Common myeloid progenitor, CD34-positive (primary cell): ENCODE results near the gene EPN3.

Experiments used
- CTCF ChIA-PET: fragments of 350-600 bp; sonication (Branson Sonifier 250); formaldehyde crosslinking; loops from one replicate; lab custom pipeline; 2021; ENCODE audit warnings: antibody characterized with exemption; lab: Charles Lee
- POLR2A ChIA-PET: fragments of 350-600 bp; sonication (Branson Sonifier 250); formaldehyde crosslinking; loops from one replicate; lab custom pipeline; 2021; ENCODE audit warnings: antibody characterized with exemption; lab: Charles Lee
- DNase-seq, 3 donors: peaks; one replicate each; pipeline versions ENCODE4 v3.0.0 to v3.0.0-alpha.2; 2013
- H3K27ac ChIP-seq, 2 experiments: 1 replicate in 1 of 2; 2 replicates in 1 of 2; pipeline ENCODE4 v1.7.0; 2013; ENCODE audit warnings: inconsistent platforms in 2 of 2, low read length in 2 of 2, mild to moderate bottlenecking in 2 of 2, low read depth in 1 of 2, moderate library complexity in 1 of 2; ENCODE audit not compliant: severe bottlenecking in 2 of 2, insufficient read depth in 1 of 2, poor library complexity in 1 of 2
- H3K27me3 ChIP-seq, 5 experiments: replicated peaks in 2 of 5; 1 replicate in 3 of 5; 2 replicates in 2 of 5; pipeline versions ENCODE4 v1.6.1 to v1.7.0; 2013; ENCODE audit warnings: low read length in 4 of 5, mild to moderate bottlenecking in 2 of 5, moderate library complexity in 2 of 5, inconsistent platforms in 1 of 5; ENCODE audit not compliant: insufficient read depth in 5 of 5, control insufficient read depth in 4 of 5
- H3K36me3 ChIP-seq, 4 experiments: 1 replicate in 2 of 4; 2 replicates in 2 of 4; pipeline versions ENCODE4 v1.6.1 to v1.7.0; 2013; ENCODE audit warnings: low read length in 3 of 4, control low read depth in 1 of 4, mild to moderate bottlenecking in 1 of 4; ENCODE audit not compliant: control insufficient read depth in 4 of 4, insufficient read depth in 4 of 4
- H3K4me1 ChIP-seq, 4 experiments: 1 replicate in 3 of 4; 2 replicates in 1 of 4; pipeline versions ENCODE4 v1.6.1 to v1.7.1; 2013; ENCODE audit warnings: low read length in 3 of 4, mild to moderate bottlenecking in 3 of 4, control low read depth in 1 of 4, inconsistent platforms in 1 of 4, moderate library complexity in 1 of 4; ENCODE audit not compliant: control insufficient read depth in 4 of 4, insufficient read depth in 4 of 4; ENCODE audit errors: control extremely low read depth in 1 of 4
- H3K4me3 ChIP-seq, 7 experiments: 1 replicate in 4 of 7; 2 replicates in 3 of 7; pipeline versions ENCODE4 v1.5.1 to v1.7.0; 2013; ENCODE audit warnings: mild to moderate bottlenecking in 7 of 7, low read length in 6 of 7, moderate library complexity in 6 of 7, inconsistent platforms in 2 of 7, low read depth in 2 of 7, control low read depth in 1 of 7; ENCODE audit not compliant: insufficient read depth in 4 of 7, control insufficient read depth in 1 of 7; ENCODE audit errors: extremely low read depth in 1 of 7
- H3K9me3 ChIP-seq, 5 experiments: 1 replicate in 4 of 5; 2 replicates in 1 of 5; pipeline versions ENCODE4 v1.6.1 to v1.7.1; 2013; ENCODE audit warnings: low read length in 4 of 5, mild to moderate bottlenecking in 2 of 5, inconsistent platforms in 1 of 5, low read depth in 1 of 5, moderate library complexity in 1 of 5; ENCODE audit not compliant: control insufficient read depth in 4 of 5, insufficient read depth in 2 of 5; ENCODE audit errors: control extremely low read depth in 1 of 5
- WGBS: methylation state at CpG from one replicate; pipeline ENCODE4 v1.1.5; 2013; ENCODE audit not compliant: insufficient coverage; 5-methylcytosine and 5-hydroxymethylcytosine counted together

The EPN3 gene

GRCh38 chr17:50492214-50492613 is 40.3 kb upstream of the EPN3 start:
- no peaks in the 10 kb centered on the region for H3K4me1 ChIP-seq
- ChIA-PET POLR2A (no interaction called here), CTCF (interaction anchor here (0.6 to 2.4 kb wide), 3 partner anchors 9 to 180 kb away, joined by 3 to 9 read pairs (median 9); partner anchors contain the start of gene RSAD1)
- H3K9me3 ChIP-seq: no peaks in the 10 kb centered on the region
- H3K4me3 ChIP-seq: no peak overlapping the region
- peaks cover 0 to 2% (median 0%) of the 10 kb centered on the region in 4 experiments for H3K36me3 ChIP-seq
- no CpG with 5 or more reads among the region's 8 CpGs for WGBS
- H3K27ac ChIP-seq: no peak overlapping the region
- no peaks in the 10 kb centered on the region for H3K27me3 ChIP-seq
- DNase-seq: no peak

GRCh38 chr17:50493744-50494143 is 38.8 kb upstream of the EPN3 start:
- H3K4me3 ChIP-seq: no peak overlapping the region
- no peaks in the 10 kb centered on the region for H3K9me3 ChIP-seq
- no peaks in the 10 kb centered on the region for H3K36me3 ChIP-seq
- no peaks in the 10 kb centered on the region for H3K4me1 ChIP-seq
- 85% methylated on average over 2 of the region's 3 CpGs for WGBS
- ChIA-PET CTCF (interaction anchor here (0.9 to 2.4 kb wide), 5 partner anchors 8 to 201 kb away, joined by 3 to 9 read pairs (median 5); partner anchors contain the start of gene RSAD1), POLR2A (no interaction called here)
- no peak for DNase-seq
- no peak overlapping the region for H3K27ac ChIP-seq
- no peaks in the 10 kb centered on the region for H3K27me3 ChIP-seq

- H3K27me3 ChIP-seq: no peaks in the 10 kb centered on the region
- 100% methylated on average over 4 of the region's 8 CpGs for WGBS
- H3K36me3 ChIP-seq: no peaks in the 10 kb centered on the region
- no peaks in the 10 kb centered on the region for H3K9me3 ChIP-seq
- H3K27ac ChIP-seq: no peak overlapping the region
- no peak for DNase-seq
- no peaks in the 10 kb centered on the region for H3K4me1 ChIP-seq
- ChIA-PET POLR2A (no interaction called here), CTCF (no interaction called here)
- no peak overlapping the region for H3K4me3 ChIP-seq
Measured at GRCh38 chr17:50495217-50495823, 37.2 kb upstream of the EPN3 start.

DNA sequence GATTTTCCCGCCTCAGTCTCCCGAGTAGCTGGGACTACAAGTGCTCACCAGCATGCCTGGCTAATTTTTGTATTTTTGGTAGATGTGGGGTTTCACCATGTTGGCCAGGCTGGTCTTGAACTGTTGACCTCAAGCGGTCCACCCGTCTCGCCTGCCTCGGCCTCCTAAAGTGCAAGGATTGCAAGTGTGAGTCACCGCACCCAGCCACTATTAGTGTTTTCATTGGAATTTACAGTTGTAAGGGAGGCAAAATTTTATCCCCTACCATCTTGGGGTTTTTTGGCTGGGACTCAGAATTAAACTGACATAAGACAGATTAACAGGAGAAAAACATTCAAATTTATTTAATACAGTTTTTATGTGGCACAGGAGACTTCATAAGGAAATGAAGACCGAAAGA is 36.6 kb upstream of the EPN3 start:
- CTCF ChIA-PET: no interaction called here
- Histone ChIP-seq H3K4me1 (no peaks in the 10 kb centered on the region), H3K9me3 (no peaks in the 10 kb centered on the region), H3K36me3 (no peaks in the 10 kb centered on the region), H3K27me3 (no peaks in the 10 kb centered on the region), H3K27ac (no peak overlapping the region), H3K4me3 (no peak overlapping the region)
- WGBS: 100% methylated on average over 3 of the region's 8 CpGs
- POLR2A ChIA-PET: no interaction called here
- no peak for DNase-seq

DNA sequence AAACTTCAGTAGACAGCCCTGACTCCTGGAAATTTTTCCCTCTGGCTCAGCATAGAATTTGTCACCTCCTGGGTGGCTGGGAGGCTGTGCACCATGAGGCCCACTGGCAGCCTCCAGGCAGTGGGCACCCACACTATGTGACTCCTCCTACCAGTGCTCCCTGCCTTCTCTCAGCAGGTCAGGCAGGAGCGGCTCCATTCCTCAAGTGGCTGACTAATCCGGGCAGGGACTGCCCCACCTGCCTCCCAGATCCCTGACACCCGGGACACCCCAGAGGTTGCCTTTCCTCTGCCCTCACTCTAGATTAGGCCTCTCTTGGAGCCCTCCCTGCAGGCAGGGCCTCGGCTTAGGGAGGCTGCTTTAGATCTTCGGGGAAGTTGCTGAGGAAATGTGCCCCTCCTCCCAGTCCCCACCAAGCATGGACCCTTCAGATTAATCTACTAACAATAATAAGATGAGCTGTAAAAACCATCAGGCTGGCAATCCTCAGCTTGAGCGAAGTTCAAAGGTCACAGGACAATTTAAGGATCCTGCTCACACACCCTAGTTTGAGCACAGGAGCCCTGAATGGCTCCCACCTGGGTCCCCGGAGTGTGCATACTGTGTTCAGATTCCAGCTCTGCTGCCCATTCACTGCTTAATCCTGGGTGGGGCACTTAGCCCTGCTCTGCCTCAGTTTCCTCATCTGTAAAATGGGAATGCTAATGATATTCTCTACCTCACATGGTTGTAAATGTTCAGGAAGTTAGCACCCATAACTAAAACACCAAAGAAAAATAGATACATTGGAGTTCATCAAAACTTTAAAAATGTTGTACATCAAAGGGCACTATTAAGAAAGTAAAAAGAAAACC is 34.3 kb upstream of the EPN3 start:
- ChIA-PET POLR2A (interaction anchor here (0.6 kb wide), 1 partner anchor 11 kb away, joined by 4 read pairs; no protein-coding TSS in a partner anchor), CTCF (interaction anchor here (1.0 kb wide), 1 partner anchor 12 kb away, joined by 5 read pairs; no protein-coding TSS in a partner anchor)
- H3K27me3 ChIP-seq: no peaks in the 10 kb centered on the region
- 100% methylated on average over 6 of the region's 7 CpGs for WGBS
- DNase-seq: no peak
- H3K4me1 ChIP-seq: no peaks in the 10 kb centered on the region
- no peak overlapping the region for H3K27ac ChIP-seq
- no peaks in the 10 kb centered on the region for H3K9me3 ChIP-seq
- H3K36me3 ChIP-seq: no peaks in the 10 kb centered on the region
- no peak overlapping the region for H3K4me3 ChIP-seq

- no peak overlapping the region for H3K27ac ChIP-seq
- H3K9me3 ChIP-seq: no peaks in the 10 kb centered on the region
- no peak overlapping the region for H3K4me3 ChIP-seq
- CTCF ChIA-PET: no interaction called here
- DNase-seq: no peak
- no peaks in the 10 kb centered on the region for H3K27me3 ChIP-seq
- H3K36me3 ChIP-seq: no peaks in the 10 kb centered on the region
- no peaks in the 10 kb centered on the region for H3K4me1 ChIP-seq
- POLR2A ChIA-PET: no interaction called here
Measured at GRCh38 chr17:50499270-50499669, 33.3 kb upstream of the EPN3 start.

- Histone ChIP-seq H3K4me1 (peaks cover 0 to 2% (median 0%) of the 10 kb centered on the region in 4 experiments), H3K9me3 (no peaks in the 10 kb centered on the region), H3K36me3 (no peaks in the 10 kb centered on the region), H3K27ac (no peak overlapping the region), H3K27me3 (no peaks in the 10 kb centered on the region), H3K4me3 (no peak overlapping the region)
- CTCF ChIA-PET: interaction anchor here (0.6 to 2.7 kb wide), 2 partner anchors 13 to 31 kb away, joined by 3 to 8 read pairs; partner anchors contain the start of gene CHAD
- DNase-seq: no peak
- 100% methylated on average over 2 of the region's 2 CpGs for WGBS
- POLR2A ChIA-PET: no interaction called here
Measured at GRCh38 chr17:50499721-50500120, 32.8 kb upstream of the EPN3 start.
